Lung (tissue), 12 donors: ENCODE results near the gene CFAP100. TPM values are rescaled to one million over a fixed set of nuclear protein-coding genes. Genes with fewer than 3 reads are reported as not detected.

Experiments used
- ATAC-seq: fragments of 200-7000 bp; cut with Tn5 transposase; one replicate; pipeline ENCODE4 v1.9.1; 2020; ENCODE audit warnings: moderate number of reproducible peaks; ENCODE audit not compliant: insufficient read depth, low FRiP score
- DNase-seq, 3 donors: peaks; one replicate each; pipeline ENCODE4 v3.0.0-alpha.2; 2013 to 2017
- H3K27ac ChIP-seq, 2 donors: one replicate each; pipeline ENCODE4 v1.5.1; 2013; ENCODE audit warnings: mild to moderate bottlenecking in 2 of 2, moderate library complexity in 2 of 2, control low read depth in 1 of 2, inconsistent platforms in 1 of 2, low read depth in 1 of 2, low read length in 1 of 2
- H3K27me3 ChIP-seq, 3 donors: one replicate each; pipeline ENCODE4 v1.5.1; 2013; ENCODE audit warnings: low read length in 2 of 3; ENCODE audit not compliant: control insufficient read depth in 3 of 3, insufficient read depth in 3 of 3
- H3K36me3 ChIP-seq, 4 donors: one replicate each; pipeline ENCODE4 v1.5.1; 2013; ENCODE audit warnings: low read length in 4 of 4, mild to moderate bottlenecking in 1 of 4, moderate library complexity in 1 of 4; ENCODE audit not compliant: control insufficient read depth in 4 of 4, insufficient read depth in 4 of 4
- H3K4me1 ChIP-seq, 5 donors: one replicate each; pipeline ENCODE4 v1.5.1; 2013; ENCODE audit warnings: low read length in 5 of 5, mild to moderate bottlenecking in 2 of 5, moderate library complexity in 1 of 5; ENCODE audit not compliant: control insufficient read depth in 5 of 5, insufficient read depth in 5 of 5
- H3K4me3 ChIP-seq: one replicate; pipeline ENCODE4 v1.5.1; 2013; ENCODE audit warnings: mild to moderate bottlenecking, control low read depth, moderate library complexity
- H3K9ac ChIP-seq, 2 donors: one replicate each; pipeline ENCODE4 v1.5.1; 2013; ENCODE audit warnings: low read length in 2 of 2, control low read depth in 1 of 2; ENCODE audit not compliant: insufficient read depth in 1 of 2
- H3K9me3 ChIP-seq, 4 donors: one replicate each; pipeline ENCODE4 v1.5.1; 2013; ENCODE audit warnings: low read length in 3 of 4, mild to moderate bottlenecking in 1 of 4, moderate library complexity in 1 of 4; ENCODE audit not compliant: control insufficient read depth in 4 of 4, insufficient read depth in 3 of 4
- WGBS, 2 donors: extraction: QIAGEN DNeasy Blood & Tissue Kit; methylation state at CpG; one replicate each; pipeline ENCODE4 v1.1.7; 2013; 5-methylcytosine and 5-hydroxymethylcytosine counted together
- polyA plus RNA-seq, 2 donors: library from polyadenylated mRNA; stranded (reverse); fragments of 200-250 nt; gene quantifications; one replicate each; pipeline ENCODE4 v1.2.1, GENCODE V29; 2013
- total RNA-seq, 2 donors: library from RNA; depleted of rRNA in 1 of 2; stranded (reverse); fragments of >200 nt in 1 of 2; gene quantifications; one replicate each; pipeline ENCODE4 v1.2.1, GENCODE V29; 2014 to 2021
- TF ChIP-seq, protein P1 (sequence below): IDR thresholded peaks from 2 replicates; pipeline ENCODE4 v1.5.1; 2012; ENCODE audit warnings: mild to moderate bottlenecking; ENCODE audit errors: control extremely low read depth, extremely low read depth
- donor health status: control.
- donor health status: control.
- donor health status: Bipolar disorder and iron deficiency.
- donor health status: healthy.
- donor health status: DM: yes; HTN: yes; CAD: no.

The CFAP100 gene
- total and polyA plus RNA-seq, 4 donors: 7.7 to 31.9 (median 11.5) TPM

DNA sequence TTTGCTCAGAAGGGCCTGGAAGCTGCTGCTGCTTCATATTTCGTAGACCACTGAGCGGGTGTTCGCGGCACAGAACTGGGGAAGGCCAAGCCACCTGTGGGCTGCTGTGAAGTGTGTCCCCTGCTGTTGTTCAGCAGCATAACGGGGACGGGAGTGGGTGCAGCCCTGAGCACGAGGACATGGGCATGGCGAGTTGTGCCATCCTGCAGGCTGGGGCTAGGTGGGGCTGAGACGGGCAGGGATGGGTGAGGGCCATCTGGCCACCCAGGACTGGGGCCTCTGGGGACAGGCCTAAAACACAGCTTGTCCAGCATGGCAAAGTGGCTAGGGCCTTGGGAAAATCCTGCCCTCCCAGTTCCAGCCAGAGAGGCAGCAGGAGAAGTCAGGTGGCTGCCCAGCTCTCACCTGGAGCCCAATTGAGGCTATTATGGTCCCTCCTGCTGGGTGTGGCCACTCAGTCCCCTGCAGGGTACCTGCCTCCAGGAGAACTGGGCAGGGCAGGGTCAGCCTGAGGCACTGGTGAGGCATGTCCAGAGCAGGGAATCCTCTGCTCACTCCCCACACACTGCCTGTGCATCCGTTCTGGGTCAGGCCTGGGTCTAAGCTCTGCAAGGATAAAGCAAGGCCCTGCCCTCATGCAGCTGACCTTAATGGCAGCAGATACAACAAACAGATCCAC, 29.5 kb downstream of the CFAP100 start:
- no peak for DNase-seq
- H3K27me3 ChIP-seq: no peaks in the 10 kb centered on the region
- H3K27ac ChIP-seq: no peak overlapping the region
- ATAC-seq: no peak
- H3K36me3 ChIP-seq: no peaks in the 10 kb centered on the region
- no peak overlapping the region for H3K9ac ChIP-seq
- no peak overlapping the region for H3K4me3 ChIP-seq
- TF ChIP-seq, protein P1, sequence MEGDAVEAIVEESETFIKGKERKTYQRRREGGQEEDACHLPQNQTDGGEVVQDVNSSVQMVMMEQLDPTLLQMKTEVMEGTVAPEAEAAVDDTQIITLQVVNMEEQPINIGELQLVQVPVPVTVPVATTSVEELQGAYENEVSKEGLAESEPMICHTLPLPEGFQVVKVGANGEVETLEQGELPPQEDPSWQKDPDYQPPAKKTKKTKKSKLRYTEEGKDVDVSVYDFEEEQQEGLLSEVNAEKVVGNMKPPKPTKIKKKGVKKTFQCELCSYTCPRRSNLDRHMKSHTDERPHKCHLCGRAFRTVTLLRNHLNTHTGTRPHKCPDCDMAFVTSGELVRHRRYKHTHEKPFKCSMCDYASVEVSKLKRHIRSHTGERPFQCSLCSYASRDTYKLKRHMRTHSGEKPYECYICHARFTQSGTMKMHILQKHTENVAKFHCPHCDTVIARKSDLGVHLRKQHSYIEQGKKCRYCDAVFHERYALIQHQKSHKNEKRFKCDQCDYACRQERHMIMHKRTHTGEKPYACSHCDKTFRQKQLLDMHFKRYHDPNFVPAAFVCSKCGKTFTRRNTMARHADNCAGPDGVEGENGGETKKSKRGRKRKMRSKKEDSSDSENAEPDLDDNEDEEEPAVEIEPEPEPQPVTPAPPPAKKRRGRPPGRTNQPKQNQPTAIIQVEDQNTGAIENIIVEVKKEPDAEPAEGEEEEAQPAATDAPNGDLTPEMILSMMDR: no peak
- 91 to 96% methylated on average over 10 of the region's 10 CpGs for WGBS, 2 donors
- H3K9me3 ChIP-seq: peaks cover 0 to 11% (median 4%) of the 10 kb centered on the region in 4 donors
- H3K4me1 ChIP-seq: no peaks in the 10 kb centered on the region

DNA sequence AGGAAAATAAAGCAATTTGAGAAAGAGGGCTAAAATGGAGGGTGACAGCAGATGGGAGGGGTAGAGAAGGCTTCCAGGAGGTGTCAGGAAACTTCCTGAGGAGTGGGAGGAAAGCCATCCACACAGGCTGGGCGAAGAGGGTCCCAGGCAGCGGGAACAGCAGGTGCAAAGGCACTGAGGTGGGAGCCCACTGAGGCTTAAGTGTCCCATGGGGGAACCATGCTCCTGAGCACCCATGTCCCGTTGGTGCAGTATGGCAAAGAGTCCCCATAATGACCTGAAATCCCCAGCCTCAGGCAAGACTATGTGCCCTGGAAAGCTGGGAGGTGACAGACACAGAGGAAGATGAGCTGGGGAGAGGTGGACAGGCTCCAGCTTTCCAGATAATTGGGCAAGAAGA, 30.0 kb downstream of the CFAP100 start:
- ATAC-seq (no peak), DNase-seq (no peak)
- H3K4me1 ChIP-seq: no peaks in the 10 kb centered on the region
- H3K27me3 ChIP-seq: no peaks in the 10 kb centered on the region
- no peak overlapping the region for H3K9ac ChIP-seq
- no peaks in the 10 kb centered on the region for H3K36me3 ChIP-seq
- H3K27ac ChIP-seq: no peak overlapping the region
- WGBS, 2 donors: 67 to 87% methylated on average over 3 of the region's 3 CpGs
- H3K9me3 ChIP-seq: peaks cover 0 to 11% (median 4%) of the 10 kb centered on the region in 4 donors
- TF ChIP-seq, protein P1: no peak
- no peak overlapping the region for H3K4me3 ChIP-seq

DNA sequence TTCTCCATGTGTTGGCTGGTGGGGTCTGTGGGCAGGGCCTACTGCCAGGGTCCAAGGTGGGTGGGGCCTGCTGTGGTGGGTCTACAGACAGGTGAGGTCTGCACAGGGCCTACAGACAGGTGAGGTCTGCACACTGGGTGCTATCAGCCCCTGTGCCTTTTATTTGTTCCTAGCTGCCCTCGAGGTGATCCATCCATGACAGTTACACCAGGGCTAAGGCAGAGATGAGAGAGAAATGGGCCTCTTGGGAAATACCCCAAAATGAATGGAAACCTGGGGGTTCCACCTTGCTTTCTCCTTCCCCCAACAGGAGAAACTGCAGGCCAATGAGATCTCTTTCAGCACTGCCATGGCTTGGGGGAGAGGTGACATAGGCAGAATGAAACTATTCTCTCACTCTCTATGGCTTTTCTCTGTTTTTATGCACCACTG, 36.4 kb downstream of the CFAP100 start:
- DNase-seq (no peak), ATAC-seq (no peak)
- H3K27me3 ChIP-seq: no peaks in the 10 kb centered on the region
- H3K27ac ChIP-seq: no peak overlapping the region
- 95 to 100% methylated on average over 1 of the region's 1 CpG for WGBS, 2 donors
- TF ChIP-seq, protein P1: no peak
- no peak overlapping the region for H3K9ac ChIP-seq
- H3K4me1 ChIP-seq: no peaks in the 10 kb centered on the region
- H3K9me3 ChIP-seq: peaks cover 0 to 6% (median 3%) of the 10 kb centered on the region in 4 donors
- peaks cover 0 to 18% (median 0%) of the 10 kb centered on the region in 4 donors for H3K36me3 ChIP-seq
- H3K4me3 ChIP-seq: no peak overlapping the region
